IPS-18a (cell line): ENCODE measurements around the gene PITPNC1.
"Not testable (repeated sequence)": the region's sequence is repeated elsewhere in the genome, so short reads cannot be mapped to it uniquely, and the experiment has no call there.

Experiments used
- H3K27ac ChIP-seq: one replicate; pipeline ENCODE4 v1.5.1; 2013; ENCODE audit warnings: low read length
- H3K27me3 ChIP-seq: one replicate; pipeline ENCODE4 v1.6.1; 2013; ENCODE audit warnings: mild to moderate bottlenecking, low read length; ENCODE audit not compliant: control insufficient read depth, insufficient read depth
- H3K36me3 ChIP-seq: one replicate; pipeline ENCODE4 v1.6.1; 2013; ENCODE audit warnings: low read depth, low read length; ENCODE audit not compliant: control insufficient read depth
- H3K4me1 ChIP-seq: one replicate; pipeline ENCODE4 v1.6.1; 2013; ENCODE audit warnings: low read depth, low read length; ENCODE audit not compliant: control insufficient read depth
- H3K4me3 ChIP-seq: one replicate; pipeline ENCODE4 v1.5.1; 2013; ENCODE audit warnings: low read length
- H3K9ac ChIP-seq: one replicate; pipeline ENCODE4 v1.6.1; 2013; ENCODE audit warnings: mild to moderate bottlenecking, low read length, moderate library complexity
- H3K9me3 ChIP-seq: one replicate; pipeline ENCODE4 v1.6.1; 2013; ENCODE audit warnings: low read depth, low read length; ENCODE audit not compliant: control insufficient read depth

Gene PITPNC1

GRCh38 chr17:67403483-67403882 is 26.4 kb downstream of the PITPNC1 start:
- Histone ChIP-seq H3K4me1 (peaks cover 6% of the 10 kb centered on the region), H3K9ac (no peak overlapping the region), H3K27ac (no peak overlapping the region)

GRCh38 chr17:67408455-67408830 is 31.4 kb downstream of the PITPNC1 start:
- not testable (repeated sequence) for H3K9ac ChIP-seq, H3K4me1 ChIP-seq, H3K27me3 ChIP-seq, H3K27ac ChIP-seq, H3K9me3 ChIP-seq, H3K4me3 ChIP-seq, H3K36me3 ChIP-seq

More at GRCh38 chr17:67403483-67403882, 26.4 kb downstream of the PITPNC1 start:
- Histone ChIP-seq H3K9me3 (no peaks in the 10 kb centered on the region), H3K27me3 (no peaks in the 10 kb centered on the region), H3K4me3 (no peak overlapping the region), H3K36me3 (no peaks in the 10 kb centered on the region)

GRCh38 chr17:67411397-67411796 is 34.3 kb downstream of the PITPNC1 start:
- no peaks in the 10 kb centered on the region for H3K36me3 ChIP-seq
- no peaks in the 10 kb centered on the region for H3K4me1 ChIP-seq
- no peak overlapping the region for H3K9ac ChIP-seq
- no peak overlapping the region for H3K4me3 ChIP-seq
- H3K27me3 ChIP-seq, result no peaks in the 10 kb centered on the region
- no peaks in the 10 kb centered on the region for H3K9me3 ChIP-seq
- no peak overlapping the region for H3K27ac ChIP-seq

- Histone ChIP-seq H3K9ac (no peak overlapping the region), H3K4me1 (no peaks in the 10 kb centered on the region), H3K9me3 (no peaks in the 10 kb centered on the region), H3K27ac (no peak overlapping the region), H3K4me3 (no peak overlapping the region), H3K27me3 (no peaks in the 10 kb centered on the region), H3K36me3 (no peaks in the 10 kb centered on the region)
These were observed 35.0 kb downstream of the PITPNC1 start for GRCh38 chr17:67412032-67412431.

- Histone ChIP-seq H3K4me1 (no peaks in the 10 kb centered on the region), H3K27me3 (no peaks in the 10 kb centered on the region), H3K36me3 (no peaks in the 10 kb centered on the region), H3K27ac (no peak overlapping the region), H3K9me3 (no peaks in the 10 kb centered on the region), H3K9ac (no peak overlapping the region), H3K4me3 (no peak overlapping the region)
These were observed 35.9 kb downstream of the PITPNC1 start for GRCh38 chr17:67412941-67413340.

GRCh38 chr17:67413388-67413787 is 36.3 kb downstream of the PITPNC1 start:
- H3K4me3 ChIP-seq, result no peak overlapping the region
- H3K4me1 ChIP-seq, result no peaks in the 10 kb centered on the region
- no peaks in the 10 kb centered on the region for H3K27me3 ChIP-seq
- H3K36me3 ChIP-seq, result no peaks in the 10 kb centered on the region
- H3K27ac ChIP-seq, result no peak overlapping the region
- H3K9me3 ChIP-seq, result no peaks in the 10 kb centered on the region
- no peak overlapping the region for H3K9ac ChIP-seq

GRCh38 chr17:67414130-67414529 is 37.0 kb downstream of the PITPNC1 start:
- no peaks in the 10 kb centered on the region for H3K27me3 ChIP-seq
- no peaks in the 10 kb centered on the region for H3K9me3 ChIP-seq
- H3K27ac ChIP-seq, result no peak overlapping the region
- H3K36me3 ChIP-seq, result no peaks in the 10 kb centered on the region
- no peaks in the 10 kb centered on the region for H3K4me1 ChIP-seq
- H3K9ac ChIP-seq, result no peak overlapping the region
- H3K4me3 ChIP-seq, result no peak overlapping the region

- Histone ChIP-seq H3K4me1 (no peaks in the 10 kb centered on the region), H3K4me3 (no peak overlapping the region), H3K36me3 (no peaks in the 10 kb centered on the region), H3K9me3 (no peaks in the 10 kb centered on the region), H3K27ac (no peak overlapping the region), H3K9ac (no peak overlapping the region), H3K27me3 (no peaks in the 10 kb centered on the region)
These were observed 37.5 kb downstream of the PITPNC1 start for GRCh38 chr17:67414559-67414958.

- Histone ChIP-seq H3K27me3 (no peaks in the 10 kb centered on the region), H3K9ac (no peak overlapping the region), H3K4me3 (no peak overlapping the region), H3K9me3 (no peaks in the 10 kb centered on the region), H3K36me3 (no peaks in the 10 kb centered on the region), H3K27ac (no peak overlapping the region), H3K4me1 (no peaks in the 10 kb centered on the region)
These were observed 38.2 kb downstream of the PITPNC1 start for GRCh38 chr17:67415291-67415690.

GRCh38 chr17:67417507-67417906 is 40.4 kb downstream of the PITPNC1 start:
- Histone ChIP-seq H3K9me3 (no peaks in the 10 kb centered on the region), H3K4me3 (no peak overlapping the region), H3K27me3 (no peaks in the 10 kb centered on the region), H3K9ac (no peak overlapping the region), H3K36me3 (no peaks in the 10 kb centered on the region), H3K27ac (no peak overlapping the region), H3K4me1 (peaks cover 4% of the 10 kb centered on the region)

GRCh38 chr17:67420994-67421393 is 43.9 kb downstream of the PITPNC1 start:
- H3K4me3 ChIP-seq, result no peak overlapping the region
- no peak overlapping the region for H3K27ac ChIP-seq
- no peaks in the 10 kb centered on the region for H3K36me3 ChIP-seq
- peaks cover 4% of the 10 kb centered on the region for H3K4me1 ChIP-seq
- H3K27me3 ChIP-seq, result no peaks in the 10 kb centered on the region
- no peak overlapping the region for H3K9ac ChIP-seq
- no peaks in the 10 kb centered on the region for H3K9me3 ChIP-seq

- Histone ChIP-seq H3K9me3 (no peaks in the 10 kb centered on the region), H3K4me1 (peaks cover 4% of the 10 kb centered on the region), H3K4me3 (no peak overlapping the region), H3K27ac (no peak overlapping the region), H3K36me3 (no peaks in the 10 kb centered on the region), H3K9ac (no peak overlapping the region), H3K27me3 (no peaks in the 10 kb centered on the region)
These were observed 44.8 kb downstream of the PITPNC1 start for GRCh38 chr17:67421869-67422273.
